ENCODE data around the gene SLC22A31. TPM values are rescaled to one million over a fixed set of nuclear protein-coding genes. Genes with fewer than 3 reads are reported as not detected.
"Not testable (repeated sequence)": the region's sequence is repeated elsewhere in the genome, so short reads cannot be mapped to it uniquely, and the experiment has no call there.

SLC22A31 gene
- total RNA-seq, 1 donor from 2014 or later = not detected

DNA sequence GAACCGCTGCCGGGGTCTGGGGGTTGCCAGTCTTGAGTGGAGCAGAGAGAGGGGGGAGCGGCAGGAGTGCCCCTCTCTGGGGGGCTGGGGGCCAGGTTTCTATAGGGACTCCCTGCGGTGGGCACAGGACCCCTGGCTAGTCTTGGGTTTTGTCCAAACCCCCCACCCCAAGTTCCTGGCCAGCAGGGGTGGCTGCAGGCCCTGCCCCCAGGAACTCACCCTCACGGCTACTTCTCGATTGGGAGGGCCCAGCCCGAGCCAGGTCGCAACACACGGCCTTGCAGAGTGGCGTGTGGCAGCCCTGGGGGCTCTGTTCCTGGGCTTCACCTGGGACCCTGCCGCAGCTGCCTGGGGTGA is 28.2 kb downstream of the SLC22A31 start:
- intact Hi-C loops (cut with DNase I) = no loop called here
- DNase-seq = no peak

DNA sequence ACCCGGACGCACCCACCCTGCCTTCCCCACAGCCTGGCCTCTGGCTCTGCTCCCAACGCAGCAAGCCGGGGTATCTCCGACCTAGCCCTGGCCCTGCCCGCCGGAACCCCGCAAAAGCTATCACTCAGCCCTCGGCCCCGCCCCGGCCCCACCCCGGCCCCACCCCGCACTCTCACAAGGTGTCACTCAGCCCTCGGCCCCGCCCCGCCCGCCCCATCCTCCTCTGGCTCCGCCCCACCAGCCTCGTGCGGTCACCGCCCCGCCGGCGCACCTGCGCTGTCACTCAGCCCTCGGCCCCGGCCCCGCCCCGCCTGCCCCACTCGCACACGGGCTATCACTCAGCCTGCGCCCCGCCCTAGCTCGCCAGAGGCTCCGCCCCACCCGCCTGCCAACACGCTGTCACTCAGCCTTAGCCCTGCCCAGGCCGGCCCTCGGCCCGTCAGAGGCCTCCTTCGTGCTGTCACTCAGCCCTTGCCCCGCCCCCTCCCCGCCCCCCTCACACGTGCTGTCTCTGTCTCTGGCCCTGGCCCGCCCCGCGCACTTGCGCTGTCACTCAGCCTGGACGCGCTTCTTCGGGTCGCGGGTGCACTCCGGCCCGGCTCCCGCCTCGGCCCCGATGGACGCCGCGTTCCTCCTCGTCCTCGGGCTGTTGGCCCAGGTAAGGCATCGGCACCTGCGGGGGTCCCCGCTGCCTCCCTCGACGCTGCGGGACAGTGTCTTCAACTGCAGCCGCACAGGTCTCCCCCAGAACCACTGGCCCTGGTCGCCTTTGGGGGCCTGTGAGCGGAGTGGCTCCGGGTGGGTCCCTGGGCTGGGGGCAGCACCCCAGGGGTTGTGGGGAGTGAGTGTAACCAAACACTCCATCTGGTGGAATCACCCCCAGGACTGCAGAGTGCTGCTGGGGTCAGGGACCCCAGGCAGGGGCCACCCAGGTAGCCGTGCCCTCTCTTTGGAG is 28.8 kb downstream of the SLC22A31 start, which contains the start of gene CDH15:
CDH15 (plus strand) TSS at position 533 of the 955 bp plus-strand sequence; CDS start at position 617, 84 bp downstream.
- DNase-seq (peak; percentile 93), ATAC-seq (ENCODE audit: poor library complexity) (peak; percentile 95)
- intact Hi-C loops (cut with DNase I) = no loop called here

More for the DNA sequence above, 28.2 kb downstream of the SLC22A31 start:
- ATAC-seq (ENCODE audit: poor library complexity) = no peak

DNA sequence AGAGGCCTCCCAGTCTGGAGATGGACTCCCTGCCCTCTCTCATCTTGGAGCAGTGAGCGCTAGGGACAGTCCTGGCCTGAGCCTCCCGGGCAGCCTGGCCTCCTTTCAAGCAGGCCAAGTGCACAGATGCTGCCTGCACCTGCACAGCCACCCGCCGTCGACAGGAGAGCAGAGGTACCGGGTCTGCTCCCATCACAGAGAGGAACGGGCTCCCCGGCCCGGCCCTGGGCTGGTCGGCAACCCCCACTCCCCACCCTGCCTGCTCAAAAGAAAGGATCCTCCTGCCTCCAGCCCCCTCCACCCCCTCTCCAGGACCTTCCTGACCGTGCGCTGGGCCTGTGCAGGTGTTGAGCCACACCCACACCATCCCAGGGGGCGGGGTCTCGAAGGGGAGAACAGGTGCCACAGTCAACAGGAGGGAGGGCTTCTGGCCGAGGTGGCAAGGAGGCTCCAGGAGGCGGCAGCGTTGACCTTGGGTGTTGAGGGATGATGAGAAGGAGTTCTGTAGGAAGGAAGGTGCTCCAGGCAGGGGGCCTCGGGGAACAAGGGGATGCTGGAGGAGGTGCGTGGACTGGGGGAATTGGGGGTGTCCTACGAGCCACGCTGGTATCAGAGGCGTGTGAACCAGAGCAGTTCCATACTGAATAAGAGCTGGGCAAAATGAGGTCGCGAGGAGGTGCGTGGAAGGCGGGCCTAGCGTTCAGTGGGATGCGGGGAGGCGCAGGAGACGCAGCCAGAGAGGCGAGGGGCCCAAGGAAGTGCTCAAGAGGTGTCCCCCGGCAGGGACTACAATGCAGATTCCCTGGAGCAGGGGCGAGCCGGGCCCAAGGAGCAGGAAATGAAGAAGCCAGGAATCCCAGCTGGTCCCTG is 29.8 kb downstream of the SLC22A31 start:
- DNase-seq (no peak), ATAC-seq (ENCODE audit: poor library complexity) (no peak)
- intact Hi-C loops (cut with DNase I) = no loop called here

DNA sequence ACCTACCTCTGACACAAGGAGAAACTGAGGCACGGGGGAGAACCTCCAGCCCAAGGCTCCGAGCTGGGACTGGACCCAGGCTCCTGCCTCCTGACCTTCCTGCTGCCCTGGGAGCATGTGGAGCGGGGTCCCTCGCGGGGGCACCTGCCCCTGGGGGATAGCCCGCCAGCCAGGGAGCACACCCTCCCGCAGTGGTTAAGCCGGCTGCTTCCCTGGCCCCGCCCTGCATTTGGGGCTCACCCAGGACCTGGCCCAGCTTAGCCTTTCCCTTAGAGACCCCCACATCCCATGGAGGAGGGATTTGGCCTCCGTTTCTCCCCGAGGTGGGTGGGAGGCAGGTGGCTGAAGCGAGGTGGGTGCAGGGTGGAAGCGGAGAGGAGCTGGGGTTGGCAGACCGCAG is 30.6 kb downstream of the SLC22A31 start:
- ATAC-seq (ENCODE audit: poor library complexity) = no peak
- DNase-seq = no peak
- intact Hi-C loops (cut with DNase I) = loop anchor here (5.0 kb wide), 1 partner anchor 427 kb away; no protein-coding TSS in a partner anchor

DNA sequence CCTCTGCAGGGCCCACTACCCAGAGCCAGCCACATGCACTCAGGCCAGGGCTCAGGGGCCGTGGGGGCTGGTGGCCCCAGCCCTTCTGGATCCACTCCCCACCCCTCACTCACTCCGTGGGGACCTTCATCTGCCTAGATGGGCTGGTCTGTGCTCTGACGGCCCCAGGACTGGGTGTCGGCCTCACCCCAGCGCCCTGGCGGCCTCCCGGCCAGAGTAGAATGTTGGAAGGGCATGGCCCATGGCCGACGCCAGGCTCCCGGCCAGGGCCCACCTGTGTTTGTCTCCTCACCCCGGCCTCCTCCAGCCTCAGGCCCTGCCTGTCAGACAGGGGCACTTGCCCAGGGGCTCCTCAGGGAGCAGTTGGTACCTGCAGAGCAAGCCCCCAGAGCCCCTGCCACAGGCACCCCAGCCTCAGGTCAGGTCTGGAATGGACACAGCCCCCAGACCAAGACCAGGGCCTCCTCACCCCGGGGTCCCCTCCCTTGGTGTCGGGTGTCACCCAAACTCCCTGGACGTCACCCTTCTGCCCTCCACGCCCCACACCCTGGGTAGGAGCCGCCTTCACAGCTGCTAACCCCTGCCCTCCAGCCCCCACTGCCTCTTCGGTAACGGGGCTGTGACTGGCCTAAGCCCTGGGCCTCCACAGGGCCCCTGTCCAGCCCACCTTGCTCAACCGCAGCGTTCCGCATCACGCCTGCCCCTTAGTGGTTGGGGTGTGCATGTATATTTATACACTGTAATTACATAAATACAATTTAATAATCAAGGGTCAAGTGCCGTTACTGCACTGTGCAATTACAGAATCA is 31.8 kb downstream of the SLC22A31 start:
- no peak for ATAC-seq (ENCODE audit: poor library complexity)
- intact Hi-C loops (cut with DNase I) = loop anchor here (5.0 kb wide), 1 partner anchor 426 kb away; no protein-coding TSS in a partner anchor
- DNase-seq = no peak

DNA sequence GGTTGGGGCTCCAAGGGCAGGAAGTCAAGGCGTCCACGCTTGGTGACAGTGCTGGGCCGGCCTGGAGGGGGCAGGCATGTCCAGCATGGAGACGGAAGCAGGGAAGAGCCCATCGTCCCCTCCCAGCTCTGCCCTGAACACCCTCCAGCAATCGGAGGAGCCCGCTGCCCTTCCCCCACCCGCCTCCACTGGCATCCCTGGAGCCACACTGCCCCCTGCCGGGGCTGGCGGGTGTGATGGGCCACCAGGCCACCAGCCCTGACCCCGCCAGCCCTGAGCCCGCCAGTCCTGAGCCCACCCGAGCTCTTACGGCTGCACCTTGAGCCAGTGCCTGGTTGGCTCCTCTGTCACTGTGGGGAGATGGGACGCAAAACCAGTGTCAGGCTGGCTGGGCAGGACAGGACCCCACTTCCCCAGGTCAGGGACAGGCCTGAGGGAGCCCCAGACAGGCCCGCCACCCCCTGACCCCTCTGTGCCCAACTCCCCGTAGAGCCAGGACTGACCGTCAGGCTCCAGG is 32.9 kb downstream of the SLC22A31 start:
- intact Hi-C loops (cut with DNase I) = loop anchor here (5.0 kb wide), 1 partner anchor 425 kb away; no protein-coding TSS in a partner anchor
- DNase-seq (peak; percentile 90), ATAC-seq (ENCODE audit: poor library complexity) (peak; percentile 80)

DNA sequence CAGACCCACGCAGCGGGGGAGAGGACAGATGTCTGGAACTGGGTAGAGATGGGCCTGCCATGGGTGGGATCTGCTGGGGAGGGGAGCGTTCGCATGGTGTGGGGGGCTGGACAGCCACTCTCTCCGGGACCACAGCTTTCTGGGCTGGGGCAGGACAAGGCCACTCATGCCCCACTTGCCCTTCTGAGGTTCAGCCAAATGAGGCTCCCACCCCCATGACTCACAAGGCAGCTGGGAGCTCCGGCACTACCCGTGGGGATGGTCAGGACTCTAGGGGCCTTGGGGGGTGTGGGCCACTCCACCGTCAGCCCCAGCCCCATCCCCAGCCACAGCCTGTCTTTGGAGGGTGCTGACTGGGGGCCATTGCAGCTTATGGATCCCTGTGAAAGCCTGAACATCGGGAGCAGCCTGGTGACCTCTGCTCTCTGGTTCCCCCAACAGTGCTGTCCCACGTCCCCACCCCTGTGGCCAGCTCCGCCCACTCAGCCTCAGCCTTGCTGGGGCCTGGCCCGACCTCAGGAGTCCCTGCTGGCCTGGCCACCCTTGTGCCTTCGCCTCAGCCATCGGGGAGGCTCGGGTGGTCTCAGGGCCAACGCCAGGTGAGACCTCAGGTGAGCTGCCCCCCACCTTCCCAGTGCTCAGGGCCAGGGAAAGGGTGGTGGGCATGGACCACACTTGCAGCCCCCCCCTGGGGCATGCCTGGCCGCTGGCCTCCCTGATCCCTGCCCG is 33.5 kb downstream of the SLC22A31 start:
- intact Hi-C loops (cut with DNase I) = loop anchor here (5.0 kb wide), 1 partner anchor 425 kb away; no protein-coding TSS in a partner anchor
- ATAC-seq (ENCODE audit: poor library complexity) (no peak), DNase-seq (no peak)

DNA sequence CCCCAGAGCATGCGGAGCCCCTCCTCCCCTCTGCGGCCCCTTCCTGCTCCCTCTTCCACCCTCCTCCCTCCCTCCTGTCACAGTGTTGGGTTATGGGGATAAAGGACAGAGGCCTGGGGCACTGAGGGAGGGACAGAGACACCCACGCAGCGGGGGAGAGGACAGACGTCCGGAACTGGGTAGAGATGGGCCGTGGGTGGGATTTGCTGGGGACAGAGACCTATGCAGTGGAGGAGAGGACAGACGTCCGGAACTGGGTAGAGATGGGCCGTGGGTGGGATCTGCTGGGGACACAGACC is 34.7 kb downstream of the SLC22A31 start:
- not testable (repeated sequence) for ATAC-seq (ENCODE audit: poor library complexity); DNase-seq
- intact Hi-C loops (cut with DNase I) = loop anchor here (5.0 kb wide), 1 partner anchor 423 kb away; no protein-coding TSS in a partner anchor

DNA sequence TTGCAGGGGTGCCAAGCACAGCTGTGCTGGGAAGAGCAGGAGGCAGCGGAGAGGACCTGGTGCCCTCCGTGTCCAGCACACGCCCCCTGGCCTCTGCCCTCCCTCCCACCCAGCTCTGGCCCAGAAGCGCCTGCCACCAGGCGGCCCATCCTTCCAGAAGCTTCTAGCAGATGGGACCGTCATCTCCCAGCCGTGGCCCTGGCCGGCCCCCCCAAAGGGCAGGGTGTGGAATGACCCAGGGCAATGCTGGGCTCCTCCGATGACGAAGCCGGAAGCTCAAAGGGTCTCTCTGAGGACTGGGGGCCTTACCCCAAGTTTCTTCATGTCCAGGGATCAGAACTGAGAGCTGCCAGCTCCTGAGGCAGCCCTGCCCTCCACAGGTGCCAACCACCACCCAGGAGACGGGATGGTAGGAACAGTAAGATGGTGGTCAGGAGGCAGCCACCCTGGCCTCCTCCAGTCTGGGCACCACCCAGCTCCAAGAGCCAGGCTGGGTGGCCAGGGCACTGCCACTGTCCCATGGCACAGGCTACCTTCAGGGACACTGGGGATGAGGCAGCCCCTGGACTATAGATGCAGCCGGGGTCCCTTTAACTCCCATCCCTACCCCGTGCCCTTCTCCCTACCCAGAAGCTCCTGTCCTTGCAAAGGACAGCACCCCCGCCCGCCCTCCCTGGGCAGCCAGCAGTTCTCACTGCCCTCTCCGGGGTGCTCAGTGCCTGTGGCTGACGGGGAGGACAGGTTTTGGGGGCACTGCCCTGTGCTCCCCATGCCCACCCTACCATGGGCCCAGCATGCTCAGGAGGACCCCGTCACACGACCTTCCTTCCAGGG is 35.3 kb downstream of the SLC22A31 start:
- intact Hi-C loops (cut with DNase I) = loop anchor here (5.0 kb wide), 1 partner anchor 423 kb away; no protein-coding TSS in a partner anchor
- DNase-seq (no peak), ATAC-seq (ENCODE audit: poor library complexity) (no peak)

DNA sequence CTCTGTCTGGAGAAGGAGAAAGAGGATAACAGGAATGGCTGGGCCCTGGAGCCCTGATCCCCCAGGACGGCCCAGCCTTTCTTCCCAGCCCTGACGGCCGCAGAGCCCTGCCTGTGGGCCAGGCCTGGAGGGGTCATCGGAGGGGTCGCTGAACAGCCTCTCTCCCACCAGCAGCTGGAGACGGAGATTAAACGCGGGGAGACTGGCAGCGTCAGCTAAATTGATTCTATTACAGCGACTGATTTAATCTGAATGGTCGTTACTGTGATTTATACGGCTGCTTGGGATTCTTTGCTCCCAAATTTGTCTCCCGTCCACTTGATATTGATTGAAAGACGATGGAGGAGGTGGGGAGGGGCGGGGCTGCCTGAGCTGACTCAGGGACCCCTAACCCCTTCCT is 35.9 kb downstream of the SLC22A31 start:
- no peak for DNase-seq
- intact Hi-C loops (cut with DNase I) = no loop called here
- no peak for ATAC-seq (ENCODE audit: poor library complexity)

DNA sequence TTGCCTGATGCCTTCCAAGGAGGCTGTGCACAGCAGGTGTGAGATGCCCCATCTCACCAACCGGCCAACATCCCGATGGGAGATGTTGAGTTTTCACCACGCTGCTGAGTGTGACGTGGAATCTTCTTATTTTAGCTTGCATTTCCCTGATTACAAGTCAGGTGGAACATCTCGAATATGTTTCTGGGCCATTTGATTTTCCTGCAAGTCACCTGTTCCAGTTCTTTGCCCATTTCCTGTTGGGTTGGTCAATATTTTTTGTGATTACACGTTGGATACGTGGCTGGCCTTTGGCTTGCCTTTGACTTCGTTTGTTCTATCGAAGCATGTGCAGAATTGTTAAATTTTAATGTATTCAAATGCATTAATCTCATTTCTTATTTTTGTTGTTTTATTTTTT is 37.0 kb downstream of the SLC22A31 start:
- intact Hi-C loops (cut with DNase I) = no loop called here
- ATAC-seq (ENCODE audit: poor library complexity) (no peak), DNase-seq (no peak)

DNA sequence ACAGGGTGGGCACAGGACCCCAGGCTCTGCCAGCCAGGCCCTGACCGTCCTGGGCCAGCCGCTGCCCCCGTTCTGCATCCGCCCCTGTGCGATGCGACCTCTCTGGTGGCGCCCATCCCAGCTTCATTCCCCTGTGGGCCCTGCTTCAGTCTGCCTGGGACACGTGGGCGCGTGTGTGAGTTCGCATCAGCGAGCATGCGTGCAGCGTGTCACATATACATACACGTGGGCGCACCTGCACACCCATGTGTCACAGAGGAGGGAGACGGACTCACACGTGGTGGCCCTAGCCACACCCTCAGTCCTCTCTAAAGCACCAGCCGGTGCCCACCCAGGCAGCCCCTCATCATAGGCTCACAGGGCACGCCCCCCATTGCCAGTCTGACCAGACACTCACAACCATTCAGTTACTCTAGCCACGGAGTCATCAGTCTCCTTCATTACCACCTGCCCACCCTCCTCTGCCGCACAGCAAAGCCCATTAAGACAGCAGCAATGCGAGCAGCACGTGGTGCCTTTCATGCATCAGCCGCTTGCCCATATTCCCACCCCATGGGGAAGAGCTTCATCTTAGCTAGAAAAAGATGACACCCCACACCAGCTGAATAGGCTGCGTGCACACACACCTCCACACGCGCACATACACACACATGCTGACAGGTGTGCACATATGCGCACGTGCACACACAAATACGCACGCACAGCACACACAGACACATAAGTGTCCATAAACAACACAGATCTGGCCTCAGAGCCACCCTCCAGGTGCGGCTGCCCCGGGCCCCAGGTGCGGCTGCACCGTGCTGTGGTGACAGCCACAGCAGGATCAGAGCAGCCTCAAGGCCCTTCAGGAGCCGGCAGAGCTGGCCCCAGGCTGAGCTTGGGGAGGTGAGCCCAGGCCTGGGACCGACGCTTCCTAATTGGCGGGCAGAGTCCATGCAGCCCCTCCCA is 38.3 kb downstream of the SLC22A31 start:
- no peak for ATAC-seq (ENCODE audit: poor library complexity)
- DNase-seq = no peak
- intact Hi-C loops (cut with DNase I) = no loop called here

DNA sequence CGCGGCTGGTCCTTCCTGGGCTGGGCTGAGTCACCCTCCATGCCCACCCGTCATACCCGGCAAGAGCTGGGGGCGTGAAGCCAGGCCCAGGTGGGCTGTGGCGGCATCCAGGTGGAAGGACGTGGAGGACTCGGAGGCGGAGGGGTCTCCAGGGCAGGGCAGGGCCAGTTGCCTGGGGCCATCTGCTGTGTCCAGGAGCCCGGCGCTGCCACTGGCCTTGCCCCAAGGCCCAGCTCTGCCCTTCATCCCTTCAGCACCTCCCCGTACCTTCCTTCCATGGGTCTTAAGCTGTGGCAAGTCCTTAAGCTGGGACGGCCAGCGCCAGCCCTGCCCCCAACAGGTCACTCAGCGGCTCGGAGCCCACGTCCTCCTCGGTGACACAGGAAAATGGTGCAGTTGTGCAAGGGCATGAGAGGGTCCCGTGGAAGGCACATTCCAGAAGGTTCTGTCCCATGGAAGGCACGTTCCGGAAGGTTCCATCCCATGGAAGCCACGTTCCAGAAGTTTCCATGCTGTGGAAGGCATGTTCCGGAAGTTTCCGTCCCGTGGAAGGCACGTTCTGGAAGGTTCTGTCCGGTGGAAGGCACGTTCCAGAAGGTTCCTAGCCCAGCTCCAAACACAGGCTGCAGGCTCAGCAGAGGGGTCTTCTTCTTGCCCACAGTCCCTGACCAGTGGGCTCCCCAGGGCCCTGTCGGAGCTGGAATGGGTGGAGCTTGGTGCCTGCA is 39.2 kb downstream of the SLC22A31 start:
- intact Hi-C loops (cut with DNase I) = no loop called here
- DNase-seq (no peak), ATAC-seq (ENCODE audit: poor library complexity) (no peak)

DNA sequence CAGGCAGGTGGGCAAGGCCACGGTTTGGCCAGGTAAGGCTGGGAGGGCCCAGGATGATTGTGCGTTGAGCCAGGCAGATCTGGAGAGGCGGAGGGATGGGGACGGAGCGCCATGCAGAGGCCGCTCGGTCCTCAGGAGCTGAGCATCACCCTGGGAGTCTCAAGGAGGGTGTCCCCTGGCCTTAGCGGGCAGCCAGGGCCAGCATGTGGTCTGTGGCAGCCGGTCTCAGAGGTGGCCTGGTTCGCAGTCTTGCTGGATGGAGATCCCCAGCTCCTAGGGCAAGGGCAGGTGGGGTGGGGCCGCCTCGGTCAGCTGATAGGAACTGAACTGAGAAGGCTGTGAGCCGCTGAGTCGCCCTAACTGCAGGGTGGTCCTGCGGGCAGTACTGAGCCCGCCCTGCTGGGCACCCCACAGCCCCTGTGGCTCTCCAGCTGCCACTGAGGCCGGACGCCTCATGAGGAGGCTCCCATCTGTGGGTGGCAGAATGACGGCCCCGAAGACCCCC is 40.4 kb downstream of the SLC22A31 start:
- ATAC-seq (ENCODE audit: poor library complexity) = no peak
- intact Hi-C loops (cut with DNase I) = no loop called here
- no peak for DNase-seq
